GM12874 (cell line): Measurements from ENCODE around the gene DIS3L2.

Source experiments
- CTCF ChIP-seq: IDR thresholded peaks from 2 replicates; pipeline ENCODE4 v1.5.1; 2011; ENCODE audit warnings: low read depth, mild to moderate bottlenecking, control low read depth, low read length, moderate library complexity; ENCODE audit not compliant: insufficient read depth

DIS3L2 gene

GRCh38 chr2:232362174-232362900 lies 400.8 kb downstream of the DIS3L2 start:
- no peak for TF ChIP-seq CTCF

DNA sequence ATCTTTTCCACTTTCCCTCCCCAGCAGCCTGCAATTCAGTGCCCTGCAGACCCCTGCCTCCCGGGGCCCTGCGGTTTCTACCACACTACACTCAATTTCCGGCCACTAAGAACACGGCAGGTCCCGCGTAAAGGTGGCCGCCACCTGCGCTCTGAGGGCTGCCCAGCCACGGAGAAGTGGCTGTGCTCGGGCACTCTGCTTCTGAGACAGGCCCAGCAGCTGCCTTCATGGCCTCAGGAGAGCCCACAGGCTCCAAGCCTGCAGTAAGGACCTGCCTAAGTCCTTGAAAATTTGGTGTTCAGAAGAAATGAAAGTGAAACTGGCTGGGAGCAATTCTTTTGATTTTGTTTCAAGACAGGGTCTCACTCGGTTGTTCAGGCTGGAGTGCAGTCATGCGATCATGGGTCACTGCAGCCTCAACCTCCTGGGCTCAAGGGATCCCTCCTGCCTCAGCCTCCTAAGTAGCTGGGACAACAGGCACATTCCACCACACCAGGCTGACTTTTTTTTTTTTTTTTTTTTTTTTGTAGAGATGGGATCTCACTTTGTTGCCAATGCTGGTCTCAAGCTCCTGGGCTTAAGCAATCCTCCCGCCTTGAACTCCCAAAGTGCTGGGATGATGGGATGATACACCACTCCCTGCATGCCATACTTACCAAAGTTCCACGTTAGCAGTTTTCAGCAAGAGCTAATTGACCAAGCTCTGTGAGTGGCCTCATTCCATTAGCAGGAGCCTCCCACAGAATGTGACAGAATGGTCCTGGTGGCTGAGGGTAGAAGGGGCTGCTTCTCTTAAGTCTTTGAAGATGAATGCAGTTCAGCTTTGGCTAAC lies 402.5 kb downstream of the DIS3L2 start:
- no peak for TF ChIP-seq CTCF

- peak; percentile 50; the same call in 1 of the 2 replicates for TF ChIP-seq CTCF
These were observed 404.3 kb downstream of the DIS3L2 start for GRCh38 chr2:232365621-232366321.

DNA sequence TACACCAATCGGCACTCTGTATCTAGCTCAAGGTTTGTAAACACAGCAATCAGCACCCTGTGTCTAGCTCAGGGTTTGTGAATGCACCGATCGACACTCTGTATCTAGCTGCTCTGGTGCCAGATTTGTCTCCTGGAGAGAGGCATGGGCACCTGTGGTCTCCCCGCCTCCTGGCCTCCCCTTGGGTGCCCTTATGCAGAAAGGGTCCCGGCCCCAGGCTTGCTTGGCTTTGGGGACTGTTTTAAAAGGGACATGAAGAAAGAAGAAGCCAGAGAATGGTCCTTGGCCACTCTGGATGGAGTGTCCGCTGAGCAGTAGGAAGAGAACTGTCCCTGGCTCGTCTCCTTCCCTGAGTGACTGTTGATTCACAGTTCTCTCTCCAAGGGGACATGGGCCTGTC lies 405.5 kb downstream of the DIS3L2 start:
- TF ChIP-seq CTCF = no peak

DNA sequence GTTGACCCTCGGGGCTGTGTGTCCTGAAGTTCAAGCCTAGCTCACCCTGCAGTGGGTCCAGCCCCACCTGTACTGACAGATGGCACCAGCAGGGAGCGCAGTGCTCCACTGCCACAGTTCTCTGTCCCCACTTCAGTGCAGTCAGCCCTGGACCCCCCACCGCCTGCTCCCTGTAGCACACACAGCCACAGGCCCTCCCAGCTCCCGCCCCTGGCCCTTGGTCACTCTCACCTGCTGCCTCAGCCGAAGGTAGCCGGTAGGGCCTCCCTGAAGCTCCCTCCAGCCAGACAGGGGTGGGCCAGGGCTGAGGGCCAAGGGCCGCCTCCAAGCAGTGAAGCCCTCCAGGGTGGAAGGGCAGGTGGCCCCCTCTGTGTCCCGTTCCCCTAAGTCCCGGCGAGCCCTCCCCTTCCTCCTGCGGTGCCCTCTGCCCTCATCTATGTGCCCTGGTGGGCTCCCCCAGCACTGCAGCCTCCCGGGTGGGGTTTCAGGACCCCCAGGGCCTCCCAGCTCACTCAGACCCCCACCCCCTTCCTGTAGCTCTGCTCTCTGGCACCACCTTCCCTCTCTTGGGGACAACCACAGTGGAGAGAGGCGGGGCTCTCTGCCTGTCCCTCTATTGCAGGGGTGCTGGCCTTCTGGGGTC lies 406.2 kb downstream of the DIS3L2 start:
- TF ChIP-seq CTCF = peak; percentile 41

- TF ChIP-seq CTCF = no peak
These were observed 406.8 kb downstream of the DIS3L2 start for GRCh38 chr2:232368311-232368731.
